Activated CD8-positive, alpha-beta T cell treated with anti-CD3 and anti-CD28 coated beads for 36 hours (primary cell): ENCODE results near the gene PDLIM7. TPM values are rescaled to one million over a fixed set of nuclear protein-coding genes. Genes with fewer than 3 reads are reported as not detected.
A peak's percentile ranks its signal among the peaks of the same experiment; 100 is the strongest.

Experiments used
- ATAC-seq: fragments of 200-7000 bp; cut with Tn5 transposase; one replicate; pipeline ENCODE4 v1.10.0; 2021; ENCODE audit warnings: mild to moderate bottlenecking, moderate library complexity
- CTCF ChIA-PET: fragments of 350-600 bp; sonication (Branson Sonifier 250); formaldehyde crosslinking; loops from one replicate; lab custom pipeline; 2021; ENCODE audit warnings: antibody characterized with exemption; lab: Charles Lee
- POLR2A ChIA-PET: fragments of 350-600 bp; sonication (Branson Sonifier 250); formaldehyde crosslinking; loops from one replicate; lab custom pipeline; 2021; ENCODE audit warnings: antibody characterized with exemption; lab: Charles Lee
- DNase-seq: peaks from one replicate; pipeline ENCODE4 v3.0.0-alpha.2; 2020
- H3K27ac Mint-ChIP-seq: one replicate; pipeline ENCODE4 v1.8.0; 2021; ENCODE audit warnings: mild to moderate bottlenecking, mixed read lengths
- H3K27me3 Mint-ChIP-seq: one replicate; pipeline ENCODE4 v1.8.0; 2021; ENCODE audit warnings: mixed read lengths
- H3K36me3 Mint-ChIP-seq: one replicate; pipeline ENCODE4 v1.8.0; 2021; ENCODE audit warnings: low read depth, mixed read lengths
- H3K4me1 Mint-ChIP-seq: one replicate; pipeline ENCODE4 v1.8.0; 2021; ENCODE audit warnings: low read depth, mixed read lengths
- H3K4me3 Mint-ChIP-seq: one replicate; pipeline ENCODE4 v1.8.0; 2021; ENCODE audit warnings: mild to moderate bottlenecking, moderate library complexity, mixed read lengths
- H3K9me3 Mint-ChIP-seq: one replicate; pipeline ENCODE4 v1.8.0; 2021; ENCODE audit warnings: mixed read lengths
- intact Hi-C: fragments of 100-400 bp; cut with micrococcal nuclease; formaldehyde crosslinking; loops from one replicate; pipeline ENCODE4 v1.10.0; 2022
- total RNA-seq, 2 experiments: library from RNA; stranded (reverse); gene quantifications; one replicate each; pipeline ENCODE4 v1.2.3, GENCODE V29; 2021
- TF ChIP-seq, protein P1 (sequence below): fragments of 200-600 bp; IDR thresholded peaks from one replicate; pipeline ENCODE4 v1.8.0; 2022; ENCODE audit warnings: antibody characterized with exemption, mild to moderate bottlenecking

Gene PDLIM7
- total RNA-seq, result 10 to 100 TPM; 68.4 to 73.0 TPM

- Mint-ChIP-seq H3K9me3 (no peaks in the 10 kb centered on the region), H3K27me3 (peaks cover 11% of the 10 kb centered on the region), H3K27ac (peak within 1 kb of the TSS; percentile 68), H3K36me3 (peaks cover 9% of the 10 kb centered on the region), H3K4me1 (peaks cover 38% of the 10 kb centered on the region), H3K4me3 (peak within 1 kb of the TSS; percentile 79)
- ChIA-PET CTCF (interaction anchor here (0.6 to 2.2 kb wide), 15 partner anchors 11 to 188 kb away, joined by 3 to 12 read pairs (median 4); partner anchors contain the start of gene MXD3), POLR2A (interaction anchor here (0.9 to 7.1 kb wide), 7 partner anchors 10 to 108 kb away, joined by 3 to 130 read pairs (median 5); partner anchors contain the start of genes DBN1 and DDX41)
- intact Hi-C loops, result loop anchor here (2.0 to 5.0 kb wide), 3 partner anchors 40 to 185 kb away; partner anchors contain the start of gene MXD3
- ATAC-seq (peak; percentile 82), DNase-seq (peak; percentile 97)
- TF ChIP-seq, protein P1, sequence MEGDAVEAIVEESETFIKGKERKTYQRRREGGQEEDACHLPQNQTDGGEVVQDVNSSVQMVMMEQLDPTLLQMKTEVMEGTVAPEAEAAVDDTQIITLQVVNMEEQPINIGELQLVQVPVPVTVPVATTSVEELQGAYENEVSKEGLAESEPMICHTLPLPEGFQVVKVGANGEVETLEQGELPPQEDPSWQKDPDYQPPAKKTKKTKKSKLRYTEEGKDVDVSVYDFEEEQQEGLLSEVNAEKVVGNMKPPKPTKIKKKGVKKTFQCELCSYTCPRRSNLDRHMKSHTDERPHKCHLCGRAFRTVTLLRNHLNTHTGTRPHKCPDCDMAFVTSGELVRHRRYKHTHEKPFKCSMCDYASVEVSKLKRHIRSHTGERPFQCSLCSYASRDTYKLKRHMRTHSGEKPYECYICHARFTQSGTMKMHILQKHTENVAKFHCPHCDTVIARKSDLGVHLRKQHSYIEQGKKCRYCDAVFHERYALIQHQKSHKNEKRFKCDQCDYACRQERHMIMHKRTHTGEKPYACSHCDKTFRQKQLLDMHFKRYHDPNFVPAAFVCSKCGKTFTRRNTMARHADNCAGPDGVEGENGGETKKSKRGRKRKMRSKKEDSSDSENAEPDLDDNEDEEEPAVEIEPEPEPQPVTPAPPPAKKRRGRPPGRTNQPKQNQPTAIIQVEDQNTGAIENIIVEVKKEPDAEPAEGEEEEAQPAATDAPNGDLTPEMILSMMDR, result no peak
Observed at GRCh38 chr5:177497292-177498012, at the start of gene PDLIM7. TSS of gene PDLIM7 (minus strand) at chr5:177497604. CDS start at chr5:177496512, 1,092 bp downstream.

DNA sequence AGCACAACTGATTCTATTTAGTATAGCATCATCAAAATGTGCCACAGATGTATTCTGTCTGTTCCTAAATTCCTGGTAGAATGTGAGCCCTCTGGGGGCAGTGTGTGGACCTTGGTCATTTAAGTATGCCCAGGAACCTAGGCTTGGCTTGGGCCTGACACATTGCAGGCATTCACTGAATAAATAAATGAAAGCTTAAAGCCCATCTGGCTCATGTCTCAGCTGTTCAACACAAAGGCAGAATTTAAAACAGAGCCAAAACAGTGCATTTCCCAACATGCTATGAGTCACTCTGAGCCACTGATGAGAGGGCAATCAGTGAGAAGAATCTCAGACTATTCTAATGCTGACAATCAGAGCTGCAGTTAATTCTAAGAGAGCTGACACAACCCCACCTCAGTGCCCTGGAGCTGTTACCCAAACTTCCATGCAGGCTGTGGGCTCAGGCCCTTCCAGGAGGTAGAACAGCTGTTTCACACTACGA is 48.9 kb upstream of the PDLIM7 start:
- H3K9me3 Mint-ChIP-seq, result no peaks in the 10 kb centered on the region
- TF ChIP-seq, protein P1, result no peak
- ChIA-PET POLR2A (interaction anchor here (0.7 kb wide), 2 partner anchors 30 to 47 kb away, joined by 3 read pairs; partner anchors contain the start of gene DDX41), CTCF (interaction anchor here (0.9 to 1.3 kb wide), 5 partner anchors 13 to 237 kb away, joined by 3 to 4 read pairs (median 3); no protein-coding TSS in a partner anchor)
- peaks cover 13% of the 10 kb centered on the region for H3K4me1 Mint-ChIP-seq
- DNase-seq, result no peak
- intact Hi-C loops, result no loop called here
- H3K36me3 Mint-ChIP-seq, result peaks cover 17% of the 10 kb centered on the region
- no peak overlapping the region for H3K4me3 Mint-ChIP-seq
- no peaks in the 10 kb centered on the region for H3K27me3 Mint-ChIP-seq
- ATAC-seq, result no peak
- no peak overlapping the region for H3K27ac Mint-ChIP-seq

DNA sequence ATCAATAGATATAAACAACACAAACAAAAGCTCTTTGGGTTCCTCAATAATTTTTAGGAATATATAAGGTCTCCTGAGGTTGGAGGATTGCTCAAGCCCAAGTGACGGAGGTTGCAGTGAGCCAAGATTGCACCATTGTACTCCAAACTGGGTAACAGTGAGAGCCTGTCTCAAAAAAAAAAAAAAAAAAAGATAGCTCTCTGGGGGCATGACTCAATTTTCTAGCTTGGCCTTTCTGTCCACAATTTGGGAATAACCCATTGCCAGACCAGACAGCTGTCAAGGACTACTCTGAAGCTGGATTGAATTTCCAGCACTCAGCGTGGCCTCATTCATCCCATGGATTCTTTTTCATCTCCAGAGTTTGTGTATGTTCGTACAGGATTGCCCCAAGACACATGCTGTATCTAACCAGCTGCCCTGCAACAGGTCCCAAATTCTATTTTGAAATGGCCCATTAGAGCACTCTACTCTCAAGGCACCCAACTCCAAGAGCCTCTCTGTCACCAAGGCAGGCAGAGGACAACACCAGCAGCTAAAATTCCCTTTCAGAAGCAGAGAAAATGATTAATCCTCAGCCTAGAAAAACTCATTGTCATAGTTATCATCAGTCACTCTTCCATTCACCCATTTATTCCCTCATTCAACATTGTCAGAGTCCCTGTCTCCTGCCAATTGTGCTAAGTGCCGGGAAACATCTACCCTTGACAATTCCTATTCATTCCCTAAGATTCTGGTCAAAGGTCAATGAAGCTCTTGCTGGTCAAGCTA is 48.3 kb upstream of the PDLIM7 start:
- ATAC-seq (no peak), DNase-seq (no peak)
- ChIA-PET CTCF (interaction anchor here (0.9 to 1.3 kb wide), 7 partner anchors 8 to 236 kb away, joined by 3 to 4 read pairs (median 3); no protein-coding TSS in a partner anchor), POLR2A (no interaction called here)
- Mint-ChIP-seq H3K9me3 (no peaks in the 10 kb centered on the region), H3K36me3 (peaks cover 16% of the 10 kb centered on the region), H3K4me1 (peaks cover 15% of the 10 kb centered on the region), H3K4me3 (no peak overlapping the region), H3K27me3 (no peaks in the 10 kb centered on the region), H3K27ac (peak overlapping the region; percentile 16)
- TF ChIP-seq, protein P1, result no peak
- intact Hi-C loops, result no loop called here

DNA sequence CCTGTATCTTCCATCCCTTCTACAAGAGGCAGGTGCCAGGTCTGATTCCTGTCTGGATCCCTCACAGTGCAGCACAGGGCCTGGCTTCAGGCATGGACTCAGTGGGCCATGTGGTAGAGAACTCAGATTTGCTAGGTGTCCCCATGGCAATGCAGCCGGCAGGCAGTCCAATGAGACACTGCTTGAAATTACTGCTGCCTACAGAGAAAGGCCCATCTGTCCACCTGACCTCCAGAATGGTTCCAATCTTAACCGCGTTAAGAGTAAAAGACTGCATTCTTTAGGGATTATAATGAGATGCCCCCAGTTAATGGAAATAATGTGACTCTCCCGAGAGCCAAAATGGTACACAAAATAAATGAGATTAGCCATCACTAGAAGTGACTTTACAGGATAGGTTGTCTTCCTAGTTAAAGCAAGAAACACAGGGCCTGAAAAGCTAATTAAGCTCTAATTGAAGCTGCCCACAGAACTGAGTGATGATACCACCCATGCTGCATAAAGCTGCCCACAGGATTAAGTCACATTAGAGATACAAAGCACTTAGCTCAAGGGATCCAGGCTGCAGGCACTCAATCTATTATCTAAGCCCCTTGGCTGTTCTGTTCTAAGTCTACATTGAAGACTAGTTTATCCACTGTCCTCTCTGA is 45.5 kb upstream of the PDLIM7 start:
- TF ChIP-seq, protein P1, result no peak
- Mint-ChIP-seq H3K4me3 (no peak overlapping the region), H3K9me3 (no peaks in the 10 kb centered on the region), H3K27me3 (no peaks in the 10 kb centered on the region), H3K27ac (no peak overlapping the region), H3K4me1 (peaks cover 17% of the 10 kb centered on the region), H3K36me3 (peaks cover 15% of the 10 kb centered on the region)
- CTCF ChIA-PET, result no interaction called here
- POLR2A ChIA-PET, result interaction anchor here (0.7 kb wide), 1 partner anchor 9 kb away, joined by 3 read pairs; no protein-coding TSS in a partner anchor
- ATAC-seq, result no peak
- DNase-seq, result no peak
- intact Hi-C loops, result no loop called here
